Uterus (tissue), 4 donors: Measurements from ENCODE around the gene TUBB6. TPM values are rescaled to one million over a fixed set of nuclear protein-coding genes. Genes with fewer than 3 reads are reported as not detected.

ENCODE experiments used
- DNase-seq, 2 donors: peaks; one replicate each; pipeline ENCODE4 v3.0.0-alpha.2; 2019 to 2020
- H3K27ac ChIP-seq, 2 donors: fragments of 200-600 bp; sonication (generic); 1 replicate in 1 of 2; 2 replicates in 1 of 2; pipeline ENCODE4 v1.5.1; 2016 to 2018
- H3K27me3 ChIP-seq, 2 donors: fragments of 200-600 bp; sonication (generic); one replicate each; pipeline ENCODE4 v1.5.1; 2018 to 2019; ENCODE audit warnings: control low read depth in 1 of 2
- H3K36me3 ChIP-seq, 2 donors: fragments of 200-600 bp; sonication (generic); one replicate each; pipeline ENCODE4 v1.5.1; 2019; ENCODE audit warnings: control low read depth in 1 of 2
- H3K4me1 ChIP-seq, 2 donors: fragments of 200-600 bp; sonication (generic); one replicate each; pipeline ENCODE4 v1.5.1; 2018 to 2019; ENCODE audit warnings: control low read depth in 1 of 2
- H3K4me3 ChIP-seq, 2 donors: fragments of 200-600 bp; sonication (generic); 1 replicate in 1 of 2; 2 replicates in 1 of 2; pipeline ENCODE4 v1.5.1; 2018 to 2019; ENCODE audit warnings: mild to moderate bottlenecking in 1 of 2
- H3K9me3 ChIP-seq, 2 donors: fragments of 200-600 bp; sonication (generic); one replicate each; pipeline ENCODE4 v1.5.1; 2019; ENCODE audit warnings: control low read depth in 1 of 2
- CTCF ChIP-seq, 4 experiments: fragments of 200-600 bp in 2 of 4; fragments of 450-650 bp in 2 of 4; sonication (generic) in 2 of 4; IDR thresholded peaks; one replicate each; pipeline ENCODE4 v1.5.1; 2016 to 2019; ENCODE audit warnings: antibody characterized with exemption in 4 of 4, mild to moderate bottlenecking in 2 of 4, moderate library complexity in 1 of 4
- POLR2A ChIP-seq, 2 donors: fragments of 450-650 bp; IDR thresholded peaks; one replicate each; pipeline ENCODE4 v1.6.1; 2016; ENCODE audit warnings: antibody characterized with exemption in 2 of 2, mild to moderate bottlenecking in 1 of 2, moderate library complexity in 1 of 2
- intact Hi-C: fragments of 100-400 bp; cut with DNase I; formaldehyde crosslinking; loops from one replicate; pipeline ENCODE4 v1.15.1; 2023; ENCODE audit warnings: low total_unique reads
- total RNA-seq, 4 donors: library from RNA; depleted of rRNA in 3 of 4; stranded (reverse); fragments of >200 nt in 3 of 4; gene quantifications; one replicate each; pipeline versions ENCODE4 v1.1.0 to v1.2.4, GENCODE V29; 2014 to 2023
- donor health status: DM: yes; HTN: yes; CAD: no.

The TUBB6 gene
- total RNA-seq, 4 donors from 2014 or later, result 222 to 456 (median 280) TPM

- intact Hi-C loops, result loop anchor here (10.0 kb wide), 1 partner anchor 92 kb away; the partner anchor contains the start of gene AFG3L2
- TF ChIP-seq CTCF (IDR thresholded peaks at IDR 0.05) (no peak), POLR2A (IDR thresholded peaks at IDR 0.05) (no peak)
- Histone ChIP-seq H3K27me3 (no peaks in the 10 kb centered on the region), H3K4me3 (no peak overlapping the region), H3K36me3 (no peaks in the 10 kb centered on the region), H3K9me3 (no peaks in the 10 kb centered on the region), H3K27ac (peak overlapping the region in 1 of 2 donors; percentile 67), H3K4me1 (peaks cover 0 to 7% of the 10 kb centered on the region in 2 donors)
- DNase-seq, result no peak
Measured at GRCh38 chr18:12283256-12283655, 24.8 kb upstream of the TUBB6 start.

GRCh38 chr18:12283666-12284065, 24.4 kb upstream of the TUBB6 start:
- Histone ChIP-seq H3K27ac (no peak overlapping the region), H3K27me3 (no peaks in the 10 kb centered on the region), H3K4me3 (no peak overlapping the region), H3K9me3 (no peaks in the 10 kb centered on the region), H3K36me3 (no peaks in the 10 kb centered on the region), H3K4me1 (peaks cover 0 to 6% of the 10 kb centered on the region in 2 donors)
- no peak for TF ChIP-seq CTCF (IDR thresholded peaks at IDR 0.05)
- no peak for TF ChIP-seq POLR2A (IDR thresholded peaks at IDR 0.05)
- DNase-seq, result no peak
- intact Hi-C loops, result loop anchor here (10.0 kb wide), 1 partner anchor 91 kb away; the partner anchor contains the start of gene AFG3L2

GRCh38 chr18:12287131-12287681, 20.8 kb upstream of the TUBB6 start:
- intact Hi-C loops, result loop anchor here (10.0 kb wide), 1 partner anchor 88 kb away; the partner anchor contains the start of gene AFG3L2
- no peak for DNase-seq
- peak overlapping the region; percentile 33 to 36 for H3K4me3 ChIP-seq
- H3K27ac ChIP-seq, result peak overlapping the region; percentile 78 to 80
- H3K27me3 ChIP-seq, result no peaks in the 10 kb centered on the region
- no peaks in the 10 kb centered on the region for H3K4me1 ChIP-seq
- H3K36me3 ChIP-seq, result no peaks in the 10 kb centered on the region
- no peak for TF ChIP-seq CTCF (IDR thresholded peaks at IDR 0.05)
- no peak for TF ChIP-seq POLR2A (IDR thresholded peaks at IDR 0.05)
- no peaks in the 10 kb centered on the region for H3K9me3 ChIP-seq

GRCh38 chr18:12287684-12288402, 20.2 kb upstream of the TUBB6 start:
- Histone ChIP-seq H3K9me3 (no peaks in the 10 kb centered on the region), H3K4me3 (peak overlapping the region; percentile 33 to 36), H3K4me1 (no peaks in the 10 kb centered on the region), H3K36me3 (no peaks in the 10 kb centered on the region), H3K27ac (peak overlapping the region; percentile 78 to 80), H3K27me3 (no peaks in the 10 kb centered on the region)
- intact Hi-C loops, result loop anchor here (10.0 kb wide), 1 partner anchor 87 kb away; the partner anchor contains the start of gene AFG3L2
- TF ChIP-seq CTCF (IDR thresholded peaks at IDR 0.05) (no peak), POLR2A (IDR thresholded peaks at IDR 0.05) (peak in 1 of 2 donors; percentile 56)
- DNase-seq, result peak; percentile 84 to 85

GRCh38 chr18:12288403-12288755, 19.7 kb upstream of the TUBB6 start:
- TF ChIP-seq POLR2A (IDR thresholded peaks at IDR 0.05), result no peak
- TF ChIP-seq CTCF (IDR thresholded peaks at IDR 0.05), result no peak
- Histone ChIP-seq H3K4me1 (no peaks in the 10 kb centered on the region), H3K36me3 (no peaks in the 10 kb centered on the region), H3K27me3 (no peaks in the 10 kb centered on the region), H3K9me3 (no peaks in the 10 kb centered on the region), H3K4me3 (peak overlapping the region; percentile 33 to 36), H3K27ac (peak overlapping the region; percentile 78 to 80)
- intact Hi-C loops, result loop anchor here (10.0 kb wide), 1 partner anchor 86 kb away; the partner anchor contains the start of gene AFG3L2
- no peak for DNase-seq
